T-helper 2 cell treated with Interferon-gamma antibody and Interleukin-4, amounts not matched to agents 100 ng/mL and 5 ng/mL, for 36 hours (primary cell): ENCODE measurements around the gene NBEAL2. TPM values are rescaled to one million over a fixed set of nuclear protein-coding genes. Genes with fewer than 3 reads are reported as not detected.
"Not testable (repeated sequence)": the region's sequence is repeated elsewhere in the genome, so short reads cannot be mapped to it uniquely, and the experiment has no call there.

ENCODE experiments used
- intact Hi-C: fragments of 100-400 bp; cut with micrococcal nuclease; formaldehyde crosslinking; loops from one replicate; pipeline ENCODE4 v1.15.1; 2023
- total RNA-seq: library from RNA; stranded (reverse); gene quantifications from 2 replicates; pipeline ENCODE4 v1.2.3, GENCODE V29; 2022

The NBEAL2 gene
- total RNA-seq, 1 donor from 2014 or later: 268 TPM

GRCh38 chr3:47034868-47035489 is 55.5 kb downstream of the NBEAL2 start:
- intact Hi-C loops: no loop called here

DNA sequence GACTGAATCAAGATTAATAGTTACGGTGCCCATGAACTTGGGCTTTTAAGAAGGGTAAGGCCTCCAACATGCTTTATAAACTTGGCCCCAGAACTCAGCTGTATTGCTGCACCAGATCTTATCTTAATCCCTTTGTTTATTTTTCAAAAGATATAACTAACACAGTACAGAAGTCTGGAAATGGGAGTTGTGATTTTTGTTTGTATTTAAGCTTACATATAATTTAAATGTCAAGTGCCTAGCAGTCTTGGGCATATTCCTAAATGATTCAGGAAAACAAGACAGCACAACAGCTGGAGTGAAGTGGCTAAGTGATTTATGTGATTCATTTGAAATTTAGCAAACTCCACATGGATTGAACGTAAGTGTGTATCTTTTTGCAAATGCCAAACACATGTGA is 56.2 kb downstream of the NBEAL2 start:
- intact Hi-C loops: no loop called here

DNA sequence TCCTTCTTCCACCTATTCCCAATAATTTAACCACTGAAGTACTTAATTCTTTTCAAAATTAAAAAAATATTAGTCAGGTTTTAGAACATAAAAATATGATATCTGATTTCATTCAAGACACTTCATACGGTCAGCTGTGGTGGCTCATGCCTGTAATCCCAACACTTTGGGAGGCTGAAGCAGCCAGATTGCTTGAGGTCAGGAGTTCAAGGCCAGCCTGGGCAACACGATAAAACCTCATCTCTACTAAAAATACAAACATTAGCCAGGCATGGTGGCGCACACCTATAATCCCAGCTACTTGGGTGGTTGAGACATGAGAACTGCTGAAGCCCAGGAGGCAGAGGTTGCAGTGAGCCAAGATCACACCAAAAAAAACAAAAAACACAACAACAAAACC is 56.7 kb downstream of the NBEAL2 start:
- intact Hi-C loops: no loop called here

DNA sequence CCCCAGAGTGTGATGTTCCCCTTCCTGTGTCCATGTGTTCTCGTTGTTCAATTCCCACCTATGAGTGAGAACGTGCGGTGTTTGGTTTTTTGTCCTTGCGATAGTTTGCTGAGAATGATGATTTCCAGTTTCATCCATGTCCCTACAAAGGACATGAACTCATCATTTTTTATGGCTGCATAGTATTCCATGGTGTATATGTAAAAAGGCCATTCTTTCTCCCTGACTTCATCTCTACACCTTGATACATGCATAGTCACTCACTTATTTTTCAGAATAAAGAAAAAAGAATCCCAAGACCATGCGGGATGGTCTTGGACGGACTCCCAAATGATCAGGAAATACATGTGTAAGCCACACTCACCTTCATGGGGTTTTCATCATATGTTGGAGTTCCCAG is 57.8 kb downstream of the NBEAL2 start:
- intact Hi-C loops: not testable (repeated sequence)

DNA sequence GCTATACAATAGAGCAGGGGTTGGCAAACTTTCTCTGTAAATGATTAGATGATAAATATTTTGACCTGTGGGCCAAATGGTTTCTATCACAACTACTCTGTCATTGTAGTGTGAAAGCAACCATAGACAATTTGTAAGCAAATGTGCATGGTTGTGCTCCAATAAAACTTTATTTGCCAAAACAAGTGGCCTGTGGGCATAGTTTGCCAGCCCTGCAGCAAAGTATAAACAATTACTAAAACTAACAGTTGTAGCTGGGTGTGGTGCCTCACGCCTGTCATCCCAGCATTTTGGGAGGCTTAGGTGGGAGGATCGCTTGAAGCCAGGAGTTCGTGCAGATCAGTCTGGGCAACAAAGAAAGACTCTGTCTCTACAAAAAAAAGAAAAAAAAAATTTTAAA is 61.6 kb downstream of the NBEAL2 start:
- intact Hi-C loops: no loop called here

DNA sequence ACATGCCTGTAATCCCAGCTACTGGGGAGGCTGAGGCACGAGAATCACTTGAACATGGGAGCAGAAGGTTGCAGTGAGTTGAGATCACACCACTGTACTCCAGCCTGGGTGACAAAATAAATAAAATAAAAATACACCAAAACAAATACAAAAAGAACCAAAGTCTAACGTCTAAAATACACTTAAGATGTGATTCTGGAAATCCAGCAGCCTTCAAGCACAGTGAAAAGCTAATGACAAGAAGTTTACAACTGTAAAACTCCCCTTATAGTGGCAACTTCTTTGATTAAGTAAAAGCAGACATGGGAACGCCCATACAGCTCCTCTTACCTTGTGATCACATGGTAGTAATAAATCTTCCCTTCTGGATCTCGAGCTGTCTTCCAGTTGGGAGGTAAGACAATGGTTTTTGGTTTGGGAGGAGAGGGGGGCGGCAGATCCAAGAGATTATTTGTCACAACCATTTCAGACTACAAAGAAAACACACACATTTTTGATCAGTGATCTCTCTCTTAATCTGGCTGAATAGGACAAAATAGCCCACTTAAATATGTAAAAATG is 62.8 kb downstream of the NBEAL2 start:
- intact Hi-C loops: no loop called here

DNA sequence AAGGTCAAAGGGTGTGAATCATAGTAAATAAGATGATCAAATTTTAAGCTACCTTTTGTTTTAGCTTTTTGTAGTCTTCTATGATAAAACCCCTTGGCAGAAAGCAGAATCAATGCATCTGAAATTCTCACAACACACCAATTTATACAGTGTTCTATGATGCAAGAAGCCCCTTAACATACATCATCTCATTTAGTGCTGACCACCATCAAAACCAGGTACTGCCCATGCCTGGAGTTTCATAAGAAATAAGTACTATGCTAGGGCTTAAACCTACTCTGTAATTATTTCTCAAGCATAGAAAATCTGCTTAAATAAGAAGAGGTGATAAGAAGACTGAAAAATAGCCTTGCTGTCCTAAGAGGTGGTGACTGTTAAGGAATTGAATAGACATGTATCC is 67.6 kb downstream of the NBEAL2 start:
- intact Hi-C loops: no loop called here

DNA sequence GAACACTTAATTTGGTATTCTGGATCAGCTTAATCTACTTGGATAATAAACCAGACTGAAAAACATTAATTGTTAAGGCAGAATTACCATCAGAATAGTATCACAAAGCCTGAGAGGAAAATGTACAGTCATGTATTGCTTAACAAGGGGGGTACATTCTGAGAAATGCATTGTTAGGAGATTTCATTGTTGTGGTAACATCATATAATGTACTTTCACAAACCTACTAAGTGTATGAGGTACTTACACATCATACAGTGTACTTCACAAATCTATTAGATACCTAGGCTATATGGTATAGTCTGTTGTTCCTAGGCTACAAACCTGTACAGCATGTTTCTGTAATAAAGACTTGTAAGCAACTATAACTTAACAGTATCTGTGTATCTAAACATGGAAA is 68.2 kb downstream of the NBEAL2 start:
- intact Hi-C loops: no loop called here

DNA sequence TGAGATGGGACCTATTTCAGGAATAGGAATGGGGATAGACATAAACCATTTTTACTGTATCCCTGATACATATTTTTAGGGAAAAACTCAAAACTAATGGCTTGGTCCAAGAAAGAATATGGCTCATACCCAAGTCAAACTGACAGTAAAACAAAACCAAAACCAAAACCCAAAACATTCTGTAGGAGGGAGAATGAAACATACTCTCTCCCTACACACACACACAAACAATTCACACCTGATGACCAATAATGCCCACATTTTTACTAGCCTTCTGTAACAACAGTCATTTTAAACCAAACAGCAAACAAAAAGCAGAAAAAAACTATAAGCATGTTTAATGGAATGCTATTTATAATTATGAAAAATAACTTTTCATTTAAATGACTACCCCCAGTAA is 74.9 kb downstream of the NBEAL2 start:
- intact Hi-C loops: loop anchor here (10.0 kb wide), 1 partner anchor 110 kb away; the partner anchor contains the start of gene SETD2

DNA sequence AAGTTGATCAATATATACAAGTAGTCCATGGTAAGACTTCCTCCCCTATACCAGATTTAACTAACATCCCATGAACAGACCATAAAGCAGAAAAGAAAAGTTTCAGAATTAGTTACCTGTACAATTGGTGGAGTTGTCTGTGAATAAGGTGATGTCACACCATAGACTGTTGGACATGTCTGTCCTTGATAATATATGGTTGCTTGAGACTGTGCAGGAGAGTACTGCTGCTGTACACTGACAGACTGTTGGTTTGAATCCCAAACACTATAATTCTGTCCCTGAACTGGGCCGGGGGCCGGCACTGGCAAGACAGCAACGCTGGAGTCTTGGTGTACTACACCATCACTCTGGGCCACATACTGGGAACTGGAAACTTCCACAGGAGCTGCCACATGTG is 77.2 kb downstream of the NBEAL2 start:
- intact Hi-C loops: loop anchor here (1.0 to 10.0 kb wide), 2 partner anchors 108 to 226 kb away; partner anchors contain the start of genes KIF9, KLHL18 and SETD2

DNA sequence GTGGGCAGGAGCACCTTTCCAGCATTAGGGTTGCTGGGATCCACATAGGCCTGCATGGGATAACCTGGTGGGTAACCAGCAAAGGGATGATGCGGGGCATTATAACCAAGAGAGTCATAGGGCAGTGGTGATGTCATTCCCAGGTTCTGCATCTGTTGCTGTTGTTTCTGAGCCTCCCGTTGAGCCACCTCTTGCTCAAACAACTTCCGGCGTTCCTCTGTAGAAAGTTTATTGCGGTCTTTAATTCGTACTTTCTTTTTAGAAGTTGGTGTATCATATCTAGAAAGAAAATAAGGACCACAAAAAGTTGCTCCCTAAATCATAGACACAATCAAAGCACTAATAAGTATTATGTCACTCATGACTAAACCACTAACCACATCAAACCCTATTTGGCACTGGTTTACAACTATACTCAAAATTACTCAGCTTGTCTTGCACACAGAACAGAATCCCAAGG is 77.8 kb downstream of the NBEAL2 start:
- intact Hi-C loops: loop anchor here (1.0 to 10.0 kb wide), 2 partner anchors 108 to 225 kb away; partner anchors contain the start of genes KIF9, KLHL18 and SETD2

Other genes with a start within 250 kb of the NBEAL2 start
- gene MYL3, start 116.2 kb upstream of the NBEAL2 start, total RNA-seq: not detected in 2 replicates
- gene PTH1R, start 101.9 kb upstream of the NBEAL2 start, total RNA-seq: not detected in 2 replicates
- gene CCDC12, start 2.9 kb upstream of the NBEAL2 start, total RNA-seq: 67.6 and 71.5 TPM in 2 replicates
- 46.2 and 46.5 TPM in 2 replicates for gene SETD2, start 184.4 kb downstream of the NBEAL2 start, total RNA-seq